ENCODE measurements around the gene CDIP1. TPM values are rescaled to one million over a fixed set of nuclear protein-coding genes. Genes with fewer than 3 reads are reported as not detected.

CDIP1 gene
- total RNA-seq, 1 donor from 2014 or later = 36.4 TPM

DNA sequence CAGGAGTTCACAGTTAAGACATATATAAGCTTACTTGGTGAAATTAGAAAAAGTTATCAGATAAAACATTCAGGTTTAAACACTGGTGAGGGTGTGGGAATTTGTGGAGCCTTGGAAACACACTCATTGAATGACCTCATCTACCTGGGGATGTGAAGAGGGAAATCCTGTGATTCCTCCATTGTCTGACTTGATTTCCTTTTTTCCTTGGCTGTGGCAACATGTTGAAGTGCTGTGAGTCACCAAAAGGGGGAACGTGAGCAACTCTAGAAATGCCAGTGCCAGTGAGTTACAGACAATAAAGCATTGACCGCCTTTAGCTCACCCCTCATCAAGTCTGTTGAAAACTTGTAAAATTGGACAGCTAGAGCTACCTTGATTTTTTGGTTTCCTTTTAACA, 60.6 kb downstream of the CDIP1 start:
- H3K27me3 Mint-ChIP-seq (ENCODE audit: low read depth) = no peaks in the 10 kb centered on the region
- H3K27ac Mint-ChIP-seq (ENCODE audit: unreplicated experiment) = peak overlapping the region; percentile 43
- peaks cover 2% of the 10 kb centered on the region for H3K9me3 Mint-ChIP-seq (ENCODE audit: low read depth)
- DNase-seq (ENCODE audit: low spot score) = no peak
- H3K36me3 Mint-ChIP-seq (ENCODE audit: low read depth) = no peaks in the 10 kb centered on the region
- TF ChIP-seq, protein P1, sequence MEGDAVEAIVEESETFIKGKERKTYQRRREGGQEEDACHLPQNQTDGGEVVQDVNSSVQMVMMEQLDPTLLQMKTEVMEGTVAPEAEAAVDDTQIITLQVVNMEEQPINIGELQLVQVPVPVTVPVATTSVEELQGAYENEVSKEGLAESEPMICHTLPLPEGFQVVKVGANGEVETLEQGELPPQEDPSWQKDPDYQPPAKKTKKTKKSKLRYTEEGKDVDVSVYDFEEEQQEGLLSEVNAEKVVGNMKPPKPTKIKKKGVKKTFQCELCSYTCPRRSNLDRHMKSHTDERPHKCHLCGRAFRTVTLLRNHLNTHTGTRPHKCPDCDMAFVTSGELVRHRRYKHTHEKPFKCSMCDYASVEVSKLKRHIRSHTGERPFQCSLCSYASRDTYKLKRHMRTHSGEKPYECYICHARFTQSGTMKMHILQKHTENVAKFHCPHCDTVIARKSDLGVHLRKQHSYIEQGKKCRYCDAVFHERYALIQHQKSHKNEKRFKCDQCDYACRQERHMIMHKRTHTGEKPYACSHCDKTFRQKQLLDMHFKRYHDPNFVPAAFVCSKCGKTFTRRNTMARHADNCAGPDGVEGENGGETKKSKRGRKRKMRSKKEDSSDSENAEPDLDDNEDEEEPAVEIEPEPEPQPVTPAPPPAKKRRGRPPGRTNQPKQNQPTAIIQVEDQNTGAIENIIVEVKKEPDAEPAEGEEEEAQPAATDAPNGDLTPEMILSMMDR (IDR thresholded peaks at IDR 0.05) = peak; percentile 59
- H3K4me3 Mint-ChIP-seq (ENCODE audit: unreplicated experiment) = peak overlapping the region; percentile 82
- H3K4me1 Mint-ChIP-seq (ENCODE audit: low read depth) = peaks cover 38% of the 10 kb centered on the region

DNA sequence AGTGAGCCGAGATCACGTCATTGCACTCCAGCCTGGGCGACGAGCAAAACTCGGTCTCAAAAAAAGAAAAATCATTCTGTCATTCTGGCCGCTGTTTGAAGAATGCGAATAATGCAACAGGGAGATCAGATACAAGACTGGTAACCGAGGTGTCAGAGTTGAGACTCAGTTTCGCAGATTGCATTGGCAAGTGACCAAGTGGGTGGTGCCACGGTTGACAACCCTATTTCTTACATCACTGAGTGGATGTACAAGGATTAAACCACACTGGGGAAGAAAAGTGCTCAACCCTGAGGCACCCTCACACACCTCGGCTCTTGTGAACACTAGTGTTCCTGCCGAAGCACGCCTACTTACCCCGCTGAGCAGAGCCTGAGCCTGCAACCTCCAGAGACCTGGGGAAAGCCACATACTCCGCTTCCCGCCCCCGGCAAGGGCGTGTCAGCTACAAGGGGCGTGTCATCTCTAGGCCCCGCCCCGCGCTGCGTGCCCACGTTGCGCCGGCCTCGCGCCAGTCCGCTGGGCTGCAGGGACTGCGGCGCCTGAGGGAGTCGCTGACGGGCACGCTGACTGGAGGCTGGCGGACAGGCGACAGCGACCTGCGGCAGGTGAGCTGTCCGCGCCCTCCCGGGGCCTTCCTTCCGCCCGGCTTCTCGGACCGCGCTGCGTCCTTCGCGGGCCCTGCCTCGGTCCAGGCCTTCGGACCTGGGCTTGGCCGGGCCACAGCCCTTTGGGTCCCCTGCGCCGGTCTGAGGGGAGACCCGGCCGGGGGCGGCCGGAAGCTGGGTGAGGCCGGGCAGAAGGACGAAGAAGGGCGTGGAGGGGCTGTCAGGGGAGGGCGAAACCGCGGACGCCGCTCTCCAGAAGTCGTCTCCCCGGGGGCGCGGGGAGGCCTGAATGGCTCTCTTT, 62.4 kb downstream of the CDIP1 start, which contains the start of gene HMOX2:
Gene HMOX2 (plus strand): TSS at position 519 of the 909 bp plus-strand sequence. CDS start 29,127 bp downstream, outside the sequence.
- peak; percentile 96 for DNase-seq (ENCODE audit: low spot score)
- Mint-ChIP-seq H3K9me3 (ENCODE audit: low read depth) (peaks cover 2% of the 10 kb centered on the region), H3K27me3 (ENCODE audit: low read depth) (no peaks in the 10 kb centered on the region), H3K4me3 (ENCODE audit: unreplicated experiment) (peak within 1 kb of the TSS; percentile 82), H3K4me1 (ENCODE audit: low read depth) (peaks cover 34% of the 10 kb centered on the region), H3K36me3 (ENCODE audit: low read depth) (no peaks in the 10 kb centered on the region), H3K27ac (ENCODE audit: unreplicated experiment) (peak within 1 kb of the TSS; percentile 89)
- TF ChIP-seq, protein P1 (IDR thresholded peaks at IDR 0.05) = peak; percentile 75

DNA sequence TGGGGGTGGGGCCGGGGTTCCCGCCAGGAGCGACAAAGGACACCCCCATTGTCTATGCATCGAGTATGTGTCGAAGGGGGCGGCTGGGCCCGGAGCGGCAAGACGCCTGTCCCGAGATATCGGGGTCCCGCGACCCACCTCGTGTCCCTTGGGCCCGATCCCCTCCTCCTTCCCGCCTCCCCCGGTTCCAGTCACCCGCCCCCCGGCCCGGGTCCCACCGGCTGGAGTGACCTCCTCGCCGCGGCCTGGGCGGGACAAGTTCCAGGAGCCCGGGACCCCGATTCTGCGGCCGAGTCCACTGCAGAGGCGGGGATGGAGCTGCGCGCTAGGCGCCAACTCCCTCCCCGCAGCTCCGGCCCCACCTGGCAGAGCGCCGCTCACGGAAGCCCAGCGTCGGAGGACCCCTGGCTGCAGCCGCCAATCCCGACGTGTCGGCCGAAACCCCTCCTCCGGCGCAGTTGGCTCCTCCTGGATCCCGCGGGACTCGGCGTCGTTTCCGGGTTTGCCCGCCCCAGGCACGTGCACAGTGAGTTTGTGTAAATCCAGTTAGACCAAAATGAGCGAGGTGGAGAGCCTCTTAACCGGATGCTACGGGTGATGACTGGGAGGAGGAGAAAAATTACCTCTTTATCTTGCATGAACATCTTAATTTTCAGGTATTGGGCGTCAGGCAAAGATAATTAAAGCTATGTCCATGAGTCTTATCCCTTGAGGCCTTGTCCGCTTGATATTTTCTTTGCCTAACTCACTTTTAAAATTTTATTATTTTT, 64.2 kb downstream of the CDIP1 start, which contains the start of gene NMRAL1:
Gene NMRAL1 (minus strand): TSS at position 434 of the 770 bp plus-strand sequence. CDS start 493 bp downstream, outside the sequence.
- Mint-ChIP-seq H3K4me3 (ENCODE audit: unreplicated experiment) (peak within 1 kb of the TSS; percentile 71), H3K4me1 (ENCODE audit: low read depth) (peaks cover 34% of the 10 kb centered on the region), H3K9me3 (ENCODE audit: low read depth) (peaks cover 2% of the 10 kb centered on the region), H3K36me3 (ENCODE audit: low read depth) (no peaks in the 10 kb centered on the region), H3K27ac (ENCODE audit: unreplicated experiment) (peak within 1 kb of the TSS; percentile 89), H3K27me3 (ENCODE audit: low read depth) (no peaks in the 10 kb centered on the region)
- peak; percentile 97 for DNase-seq (ENCODE audit: low spot score)
- TF ChIP-seq, protein P1 (IDR thresholded peaks at IDR 0.05) = peak; percentile 38

DNA sequence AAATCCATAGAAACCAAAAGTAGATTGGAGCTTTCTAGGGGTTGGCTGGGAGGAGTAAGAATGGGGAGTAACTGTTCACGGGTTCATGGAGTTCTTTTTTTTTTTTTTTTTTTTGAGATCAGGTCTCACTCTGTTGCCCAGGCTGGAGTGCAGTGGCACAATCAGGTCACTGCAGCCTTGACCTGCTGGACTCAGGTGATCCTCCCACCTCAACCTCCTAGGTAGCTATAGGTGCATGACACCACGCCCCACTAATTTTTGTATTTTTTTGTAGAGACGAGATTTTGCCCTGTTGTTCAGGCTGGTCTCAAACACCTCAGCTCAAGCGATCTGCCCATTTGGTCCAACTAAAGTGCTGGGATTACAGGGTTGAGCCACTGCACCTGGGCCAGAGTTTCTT, 65.7 kb downstream of the CDIP1 start:
- no peak for DNase-seq (ENCODE audit: low spot score)
- H3K27ac Mint-ChIP-seq (ENCODE audit: unreplicated experiment) = no peak overlapping the region
- H3K9me3 Mint-ChIP-seq (ENCODE audit: low read depth) = peaks cover 2% of the 10 kb centered on the region
- H3K27me3 Mint-ChIP-seq (ENCODE audit: low read depth) = no peaks in the 10 kb centered on the region
- TF ChIP-seq, protein P1 (IDR thresholded peaks at IDR 0.05) = no peak
- peaks cover 3% of the 10 kb centered on the region for H3K36me3 Mint-ChIP-seq (ENCODE audit: low read depth)
- no peak overlapping the region for H3K4me3 Mint-ChIP-seq (ENCODE audit: unreplicated experiment)
- H3K4me1 Mint-ChIP-seq (ENCODE audit: low read depth) = peaks cover 29% of the 10 kb centered on the region

DNA sequence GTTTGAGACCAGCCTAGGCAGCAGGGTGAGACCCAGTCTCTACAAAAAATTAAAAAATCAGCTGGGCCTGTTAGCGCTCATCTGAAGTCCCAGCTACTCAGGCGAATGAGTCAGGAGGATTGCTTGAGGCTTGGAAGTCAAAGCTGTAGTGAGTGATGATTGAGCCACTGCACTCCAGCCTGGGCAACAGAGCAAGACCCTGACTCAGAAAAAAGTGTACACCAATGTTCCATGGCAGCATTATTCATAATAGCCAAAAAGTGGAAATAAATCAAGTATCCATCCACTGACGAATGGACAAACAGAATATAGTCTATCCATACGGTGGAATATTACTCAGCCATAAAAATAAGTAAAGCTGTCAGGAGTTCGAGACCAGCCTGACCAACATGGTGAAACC, 66.7 kb downstream of the CDIP1 start:
- Mint-ChIP-seq H3K36me3 (ENCODE audit: low read depth) (peaks cover 4% of the 10 kb centered on the region), H3K4me3 (ENCODE audit: unreplicated experiment) (no peak overlapping the region), H3K9me3 (ENCODE audit: low read depth) (peaks cover 2% of the 10 kb centered on the region), H3K27ac (ENCODE audit: unreplicated experiment) (no peak overlapping the region), H3K4me1 (ENCODE audit: low read depth) (peaks cover 19% of the 10 kb centered on the region), H3K27me3 (ENCODE audit: low read depth) (no peaks in the 10 kb centered on the region)
- TF ChIP-seq, protein P1 (IDR thresholded peaks at IDR 0.05) = no peak
- DNase-seq (ENCODE audit: low spot score) = no peak

All from chondrocyte (in vitro differentiated cells).